IgD-negative memory B cell (primary cell): ENCODE measurements around the gene LRRC10B. TPM values are rescaled to one million over a fixed set of nuclear protein-coding genes. Genes with fewer than 3 reads are reported as not detected.
A peak's percentile ranks its signal among the peaks of the same experiment; 100 is the strongest.

Experiments used
- H3K27ac Mint-ChIP-seq, 3 donors: one replicate each; pipeline ENCODE4 v1.8.0; 2020 to 2022; ENCODE audit warnings: mild to moderate bottlenecking in 3 of 3, mixed read lengths in 3 of 3, moderate library complexity in 1 of 3
- H3K27me3 Mint-ChIP-seq: one replicate; pipeline ENCODE4 v1.8.0; 2021; ENCODE audit warnings: mixed read lengths
- H3K36me3 Mint-ChIP-seq: one replicate; pipeline ENCODE4 v1.8.0; 2020; ENCODE audit warnings: mild to moderate bottlenecking, mixed read lengths
- H3K4me1 Mint-ChIP-seq, 3 donors: one replicate each; pipeline ENCODE4 v1.8.0; 2020 to 2022; ENCODE audit warnings: mixed read lengths in 3 of 3, mild to moderate bottlenecking in 1 of 3
- H3K4me3 Mint-ChIP-seq, 4 donors: one replicate each; pipeline ENCODE4 v1.8.0; 2020 to 2022; ENCODE audit warnings: mild to moderate bottlenecking in 4 of 4, mixed read lengths in 4 of 4, moderate library complexity in 3 of 4
- H3K9me3 Mint-ChIP-seq, 3 donors: one replicate each; pipeline ENCODE4 v1.8.0; 2020 to 2021; ENCODE audit warnings: mixed read lengths in 3 of 3, mild to moderate bottlenecking in 1 of 3
- polyA plus RNA-seq: library from polyadenylated mRNA; unstranded; fragments of 300-500 nt; fragmentation: Illumina TruSeq; gene quantifications from one replicate; pipeline ENCODE4 v1.2.3, GENCODE V29; 2021

LRRC10B gene
- polyA plus RNA-seq, 1 donor from 2014 or later: not detected

- H3K27me3 Mint-ChIP-seq: peaks cover 30% of the 10 kb centered on the region
- H3K27ac Mint-ChIP-seq: no peak overlapping the region
- H3K9me3 Mint-ChIP-seq: no peaks in the 10 kb centered on the region
- peaks cover 0 to 8% (median 4%) of the 10 kb centered on the region in 3 donors for H3K4me1 Mint-ChIP-seq
- H3K36me3 Mint-ChIP-seq: peaks cover 2% of the 10 kb centered on the region
- H3K4me3 Mint-ChIP-seq: peak overlapping the region in 1 of 4 donors; percentile 32
Observed at GRCh38 chr11:61550665-61551227, 42.2 kb downstream of the LRRC10B start.

- H3K9me3 Mint-ChIP-seq: no peaks in the 10 kb centered on the region
- H3K4me1 Mint-ChIP-seq: peaks cover 0 to 8% (median 4%) of the 10 kb centered on the region in 3 donors
- no peak overlapping the region for H3K4me3 Mint-ChIP-seq
- H3K27me3 Mint-ChIP-seq: peaks cover 35% of the 10 kb centered on the region
- H3K36me3 Mint-ChIP-seq: peaks cover 2% of the 10 kb centered on the region
- H3K27ac Mint-ChIP-seq: no peak overlapping the region
Observed at GRCh38 chr11:61551634-61552033, 43.1 kb downstream of the LRRC10B start.

GRCh38 chr11:61552108-61552635 is 43.6 kb downstream of the LRRC10B start:
- peak overlapping the region in 1 of 3 donors; percentile 26 for H3K27ac Mint-ChIP-seq
- H3K4me1 Mint-ChIP-seq: peaks cover 0 to 9% (median 4%) of the 10 kb centered on the region in 3 donors
- H3K36me3 Mint-ChIP-seq: peaks cover 2% of the 10 kb centered on the region
- H3K9me3 Mint-ChIP-seq: no peaks in the 10 kb centered on the region
- peaks cover 41% of the 10 kb centered on the region for H3K27me3 Mint-ChIP-seq
- no peak overlapping the region for H3K4me3 Mint-ChIP-seq

DNA sequence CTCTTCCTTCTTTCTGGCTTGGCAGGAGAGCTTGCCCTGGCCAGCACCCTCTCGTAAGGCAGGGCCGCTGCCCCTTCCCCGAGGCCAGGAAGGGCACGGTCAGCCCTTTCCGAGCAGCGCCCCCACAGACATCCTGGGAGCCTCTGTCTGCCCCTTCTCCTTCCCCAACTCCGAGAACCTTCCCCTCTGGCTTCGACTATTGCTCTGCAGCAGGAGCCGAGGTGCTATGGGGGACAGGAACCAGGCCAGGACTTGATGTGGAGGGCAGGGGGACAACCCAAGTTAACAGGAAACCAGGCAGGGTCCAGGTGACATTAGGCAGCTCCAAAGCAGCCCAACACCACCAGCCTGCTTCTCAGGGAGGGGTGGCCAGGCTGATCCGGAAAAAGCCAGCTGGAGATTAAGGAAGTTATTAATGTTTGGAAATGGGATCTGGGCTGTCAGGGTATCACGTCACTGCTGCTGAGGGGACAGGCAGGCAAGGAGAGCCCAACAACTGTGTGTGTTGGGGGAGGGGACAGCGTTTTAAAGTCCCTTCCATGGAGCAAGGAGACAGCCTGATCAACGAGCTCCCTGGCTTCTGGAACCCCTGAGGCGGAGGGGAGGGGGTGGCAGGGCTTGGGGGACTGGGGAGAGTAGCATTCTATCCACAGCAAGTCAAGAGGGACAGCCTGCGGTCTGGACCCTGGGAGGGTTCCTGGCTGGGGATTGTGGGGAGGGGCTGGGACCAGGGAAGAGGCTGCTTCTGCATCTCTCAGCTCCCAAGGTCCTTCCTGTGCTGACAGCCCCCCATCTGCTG is 45.0 kb downstream of the LRRC10B start:
- Mint-ChIP-seq H3K4me1 (peaks cover 0 to 9% (median 3%) of the 10 kb centered on the region in 3 donors), H3K4me3 (no peak overlapping the region), H3K9me3 (no peaks in the 10 kb centered on the region), H3K27ac (no peak overlapping the region), H3K27me3 (peaks cover 49% of the 10 kb centered on the region), H3K36me3 (peaks cover 2% of the 10 kb centered on the region)

DNA sequence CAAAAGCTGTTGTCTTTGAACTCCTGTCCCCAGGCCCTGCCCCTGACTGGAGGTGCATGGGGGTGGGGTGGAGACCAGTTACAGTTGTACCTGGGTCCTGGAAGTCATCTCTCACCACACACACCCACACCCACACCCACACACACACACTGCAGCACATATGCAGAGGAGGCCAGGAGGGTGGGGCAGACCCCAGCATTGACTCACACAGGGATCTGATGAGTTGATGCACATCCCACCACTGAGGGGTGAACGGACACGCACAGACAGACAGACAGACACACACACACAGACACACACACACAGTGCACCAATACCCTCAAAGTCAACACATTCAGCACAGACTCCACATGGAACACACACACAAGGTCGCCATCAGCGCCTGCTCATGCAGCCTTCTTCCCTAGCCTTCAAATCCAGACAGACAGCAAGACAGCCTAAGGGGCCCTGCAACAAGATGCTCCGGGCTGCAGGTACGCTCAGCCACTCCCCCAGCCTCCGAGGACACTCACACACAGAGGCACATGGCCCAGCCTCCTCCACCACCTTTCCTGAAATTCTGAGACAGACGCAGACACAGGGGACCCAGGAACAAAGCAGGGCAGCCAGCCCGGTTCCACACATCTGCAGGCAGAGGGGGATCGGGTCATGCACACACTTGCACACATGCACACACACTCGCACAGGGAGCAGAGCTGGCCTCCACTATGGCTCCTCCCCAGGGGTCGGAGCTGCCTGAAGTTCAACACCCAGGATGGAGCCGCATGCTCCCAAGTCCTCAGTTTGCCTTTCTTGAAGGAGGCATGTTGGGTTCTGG is 45.8 kb downstream of the LRRC10B start:
- no peaks in the 10 kb centered on the region for H3K9me3 Mint-ChIP-seq
- peaks cover 54% of the 10 kb centered on the region for H3K27me3 Mint-ChIP-seq
- H3K36me3 Mint-ChIP-seq: peaks cover 2% of the 10 kb centered on the region
- peaks cover 0 to 9% (median 3%) of the 10 kb centered on the region in 3 donors for H3K4me1 Mint-ChIP-seq
- no peak overlapping the region for H3K4me3 Mint-ChIP-seq
- no peak overlapping the region for H3K27ac Mint-ChIP-seq

DNA sequence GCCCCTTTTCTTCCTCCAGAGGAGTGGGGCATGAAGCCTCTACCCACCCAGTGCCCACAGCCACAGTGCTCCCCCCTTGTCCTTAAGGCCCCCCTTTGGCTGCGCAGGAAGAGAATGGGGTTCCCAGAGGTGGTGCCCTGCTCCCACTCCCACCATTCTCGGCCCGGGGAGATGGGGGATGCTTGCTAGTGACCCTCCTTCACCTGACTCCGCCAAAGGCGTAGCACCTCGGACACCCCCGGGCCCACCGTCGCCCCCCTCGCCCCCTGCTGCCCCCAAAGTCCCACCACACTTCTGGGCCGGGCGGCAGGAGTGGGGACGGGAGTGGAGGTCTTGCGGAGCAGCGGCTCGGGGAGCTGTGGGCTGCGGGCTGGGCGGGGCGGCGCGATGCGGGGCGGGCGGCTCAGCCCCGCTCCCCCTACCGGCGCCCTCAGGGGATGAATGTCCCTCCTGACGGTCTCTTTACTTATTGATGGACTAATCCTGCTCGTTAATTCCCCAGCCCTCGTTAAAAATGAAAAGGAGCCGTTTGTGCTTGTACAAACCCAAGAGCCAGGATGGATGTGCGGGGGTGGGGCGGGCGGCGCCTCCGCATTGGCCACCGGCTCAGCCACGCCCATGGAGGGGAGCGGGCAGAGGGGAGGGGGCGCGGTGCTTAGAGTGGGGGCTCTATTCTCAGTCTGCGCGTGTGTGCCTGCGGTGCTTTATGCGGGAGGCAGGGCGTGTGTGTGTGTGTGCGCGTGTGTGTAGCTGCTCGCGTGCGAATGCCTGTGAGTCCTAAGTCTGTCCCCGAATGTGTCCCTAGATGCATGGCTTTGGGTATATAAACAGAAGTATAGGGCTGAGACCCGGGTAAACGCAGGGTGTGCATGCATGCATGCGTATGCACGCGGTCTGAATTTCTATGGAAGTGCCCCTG is 46.8 kb downstream of the LRRC10B start:
- H3K27me3 Mint-ChIP-seq: peaks cover 56% of the 10 kb centered on the region

GRCh38 chr11:61555978-61556377 is 47.4 kb downstream of the LRRC10B start:
- Mint-ChIP-seq H3K9me3 (no peaks in the 10 kb centered on the region), H3K4me3 (no peak overlapping the region), H3K4me1 (peaks cover 0 to 6% (median 3%) of the 10 kb centered on the region in 3 donors), H3K27me3 (peaks cover 56% of the 10 kb centered on the region), H3K27ac (no peak overlapping the region), H3K36me3 (peaks cover 2% of the 10 kb centered on the region)

More for the DNA sequence above, 46.8 kb downstream of the LRRC10B start:
- Mint-ChIP-seq H3K4me1 (peaks cover 0 to 9% (median 3%) of the 10 kb centered on the region in 3 donors), H3K36me3 (peaks cover 2% of the 10 kb centered on the region), H3K9me3 (no peaks in the 10 kb centered on the region), H3K27ac (no peak overlapping the region), H3K4me3 (no peak overlapping the region)

GRCh38 chr11:61556621-61557020 is 48.1 kb downstream of the LRRC10B start:
- Mint-ChIP-seq H3K36me3 (peaks cover 2% of the 10 kb centered on the region), H3K27me3 (peaks cover 56% of the 10 kb centered on the region), H3K9me3 (no peaks in the 10 kb centered on the region), H3K4me1 (peaks cover 0 to 4% (median 3%) of the 10 kb centered on the region in 3 donors), H3K27ac (no peak overlapping the region), H3K4me3 (no peak overlapping the region)

Other genes with a start within 250 kb of the LRRC10B start
- 0.84 TPM for gene VWCE, start 213.4 kb upstream of the LRRC10B start, polyA plus RNA-seq
- 81.7 TPM for gene DDB1, start 175.6 kb upstream of the LRRC10B start, polyA plus RNA-seq
- gene TKFC, start 175.5 kb upstream of the LRRC10B start, polyA plus RNA-seq: 46.1 TPM
- 594 TPM for gene CYB561A3, start 146.9 kb upstream of the LRRC10B start, polyA plus RNA-seq
- 44.1 TPM for gene TMEM138, start 146.4 kb upstream of the LRRC10B start, polyA plus RNA-seq
- gene TMEM216, start 116.2 kb upstream of the LRRC10B start, polyA plus RNA-seq: 67.0 TPM
- 26.9 TPM for gene CPSF7, start 78.8 kb upstream of the LRRC10B start, polyA plus RNA-seq
- 86.0 TPM for gene SDHAF2, start 78.6 kb upstream of the LRRC10B start, polyA plus RNA-seq
- not detected for gene SYT7, start 72.3 kb downstream of the LRRC10B start, polyA plus RNA-seq
- not detected for gene DAGLA, start 171.6 kb downstream of the LRRC10B start, polyA plus RNA-seq
- gene MYRF, start 243.9 kb downstream of the LRRC10B start, polyA plus RNA-seq: not detected